ENCODE results near the gene LHX6.

Gene LHX6

GRCh38 chr9:122215663-122216062 lies 13.1 kb downstream of the LHX6 start:
- DNase-seq = no peak

GRCh38 chr9:122214507-122214906 lies 14.2 kb downstream of the LHX6 start:
- no peak for DNase-seq

GRCh38 chr9:122213589-122214413 lies 15.0 kb downstream of the LHX6 start:
- peak; percentile 71 for DNase-seq

- no peak for DNase-seq
Observed at GRCh38 chr9:122213102-122213588, 15.6 kb downstream of the LHX6 start.

GRCh38 chr9:122212473-122213004 lies 16.2 kb downstream of the LHX6 start:
- DNase-seq = no peak

- no peak for DNase-seq
Observed at GRCh38 chr9:122209451-122209850, 19.3 kb downstream of the LHX6 start.

GRCh38 chr9:122207096-122207495 lies 21.7 kb downstream of the LHX6 start:
- DNase-seq = no peak

- no peak for DNase-seq
Observed at GRCh38 chr9:122206118-122207046, 22.4 kb downstream of the LHX6 start.

- DNase-seq = no peak
Observed at GRCh38 chr9:122205176-122205575, 23.6 kb downstream of the LHX6 start.

GRCh38 chr9:122204491-122204890 lies 24.3 kb downstream of the LHX6 start:
- no peak for DNase-seq

- DNase-seq = no peak
Observed at GRCh38 chr9:122204055-122204454, 24.7 kb downstream of the LHX6 start.

- no peak for DNase-seq
Observed at GRCh38 chr9:122202111-122202510, 26.6 kb downstream of the LHX6 start.

GRCh38 chr9:122201641-122202040 lies 27.1 kb downstream of the LHX6 start:
- DNase-seq = no peak

- DNase-seq = no peak
Observed at GRCh38 chr9:122200960-122201595, 27.7 kb downstream of the LHX6 start.

GRCh38 chr9:122197882-122198281 lies 30.9 kb downstream of the LHX6 start:
- DNase-seq = no peak

GRCh38 chr9:122197426-122197825 lies 31.3 kb downstream of the LHX6 start:
- DNase-seq = no peak

GRCh38 chr9:122195875-122196274 lies 32.9 kb downstream of the LHX6 start:
- DNase-seq = no peak

- DNase-seq = no peak
Observed at GRCh38 chr9:122193651-122194050, 35.1 kb downstream of the LHX6 start.

- DNase-seq = no peak
Observed at GRCh38 chr9:122192914-122193525, 35.7 kb downstream of the LHX6 start.

GRCh38 chr9:122192261-122192875 lies 36.4 kb downstream of the LHX6 start:
- no peak for DNase-seq

- DNase-seq = no peak
Observed at GRCh38 chr9:122191584-122191983, 37.2 kb downstream of the LHX6 start.
